ENCODE results near the gene IDI1. TPM values are rescaled to one million over a fixed set of nuclear protein-coding genes. Genes with fewer than 3 reads are reported as not detected.
"Not testable (repeated sequence)": the region's sequence is repeated elsewhere in the genome, so short reads cannot be mapped to it uniquely, and the experiment has no call there.

The IDI1 gene
- total RNA-seq, 1 donor from 2014 or later = 15.6 TPM

DNA sequence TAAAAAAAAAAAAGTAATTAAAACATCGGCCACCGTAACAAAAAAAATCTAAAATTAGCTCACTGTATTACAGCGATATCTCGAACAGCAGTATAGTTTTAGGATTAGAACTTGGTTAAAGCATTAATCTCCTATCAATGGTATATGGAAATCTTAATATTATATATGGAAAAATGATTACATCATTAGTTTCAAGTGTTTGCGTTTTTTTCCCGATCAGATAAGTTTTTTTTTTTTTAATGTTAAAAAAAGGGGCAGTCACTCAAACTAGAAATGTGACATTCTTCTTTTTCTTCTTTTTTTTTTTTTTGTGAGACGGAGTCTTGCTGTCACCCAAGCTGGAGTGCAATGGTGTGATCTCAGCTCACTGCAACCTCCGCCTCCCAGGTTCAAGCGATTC lies 7.4 kb downstream of the IDI1 start:
- DNase-seq = no peak
- Histone ChIP-seq H3K9me3 (replicated peaks) (no peaks in the 10 kb centered on the region), H3K27me3 (ENCODE audit: low read depth) (no peaks in the 10 kb centered on the region), H3K4me3 (no peak overlapping the region), H3K4me1 (peaks cover 36% of the 10 kb centered on the region), H3K27ac (replicated peaks) (no peak overlapping the region), H3K36me3 (peaks cover 56% of the 10 kb centered on the region)
- intact Hi-C loops (cut with micrococcal nuclease) = no loop called here
- TF ChIP-seq, protein P1, sequence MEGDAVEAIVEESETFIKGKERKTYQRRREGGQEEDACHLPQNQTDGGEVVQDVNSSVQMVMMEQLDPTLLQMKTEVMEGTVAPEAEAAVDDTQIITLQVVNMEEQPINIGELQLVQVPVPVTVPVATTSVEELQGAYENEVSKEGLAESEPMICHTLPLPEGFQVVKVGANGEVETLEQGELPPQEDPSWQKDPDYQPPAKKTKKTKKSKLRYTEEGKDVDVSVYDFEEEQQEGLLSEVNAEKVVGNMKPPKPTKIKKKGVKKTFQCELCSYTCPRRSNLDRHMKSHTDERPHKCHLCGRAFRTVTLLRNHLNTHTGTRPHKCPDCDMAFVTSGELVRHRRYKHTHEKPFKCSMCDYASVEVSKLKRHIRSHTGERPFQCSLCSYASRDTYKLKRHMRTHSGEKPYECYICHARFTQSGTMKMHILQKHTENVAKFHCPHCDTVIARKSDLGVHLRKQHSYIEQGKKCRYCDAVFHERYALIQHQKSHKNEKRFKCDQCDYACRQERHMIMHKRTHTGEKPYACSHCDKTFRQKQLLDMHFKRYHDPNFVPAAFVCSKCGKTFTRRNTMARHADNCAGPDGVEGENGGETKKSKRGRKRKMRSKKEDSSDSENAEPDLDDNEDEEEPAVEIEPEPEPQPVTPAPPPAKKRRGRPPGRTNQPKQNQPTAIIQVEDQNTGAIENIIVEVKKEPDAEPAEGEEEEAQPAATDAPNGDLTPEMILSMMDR (IDR thresholded peaks at IDR 0.05; ENCODE audit: borderline replicate concordance) = no peak

DNA sequence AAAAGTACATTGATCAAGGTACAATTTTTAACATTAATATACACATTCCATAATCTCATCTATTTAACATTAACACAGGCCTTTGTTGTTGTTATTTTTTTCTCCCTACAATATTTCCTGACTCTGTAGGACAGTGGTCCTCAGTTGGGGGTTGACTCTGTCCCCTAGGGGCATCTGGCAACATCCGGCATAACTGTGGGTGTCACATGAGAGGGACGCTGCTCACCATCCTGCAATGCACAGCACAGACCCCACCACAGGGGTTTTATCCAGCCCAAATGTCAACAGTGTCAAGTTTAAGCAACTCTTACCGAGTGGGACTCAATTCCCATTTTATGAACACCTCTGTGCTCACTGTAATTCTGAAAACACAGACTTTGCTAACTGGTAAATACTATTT lies 8.8 kb downstream of the IDI1 start:
- Histone ChIP-seq H3K27me3 (ENCODE audit: low read depth) (no peaks in the 10 kb centered on the region), H3K4me3 (no peak overlapping the region), H3K27ac (replicated peaks) (no peak overlapping the region), H3K9me3 (replicated peaks) (no peaks in the 10 kb centered on the region), H3K4me1 (peaks cover 26% of the 10 kb centered on the region), H3K36me3 (peaks cover 60% of the 10 kb centered on the region)
- intact Hi-C loops (cut with micrococcal nuclease) = no loop called here
- DNase-seq = no peak
- TF ChIP-seq, protein P1 (IDR thresholded peaks at IDR 0.05; ENCODE audit: borderline replicate concordance) = no peak

DNA sequence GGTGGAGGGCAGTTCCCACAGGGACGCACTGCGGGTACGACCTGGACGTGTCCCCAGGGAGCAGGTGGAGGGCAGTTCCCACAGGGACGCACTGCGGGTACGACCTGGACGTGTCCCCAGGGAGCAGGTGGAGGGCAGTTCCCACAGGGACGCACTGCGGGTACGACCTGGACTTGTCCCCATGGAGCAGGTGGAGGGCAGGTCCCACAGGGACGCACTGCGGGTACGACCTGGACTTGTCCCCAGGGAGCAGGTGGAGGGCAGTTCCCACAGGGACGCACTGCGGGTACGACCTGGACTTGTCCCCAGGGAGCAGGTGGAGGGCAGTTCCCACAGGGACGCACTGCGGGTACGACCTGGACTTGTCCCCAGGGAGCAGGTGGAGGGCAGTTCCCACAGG lies 10.2 kb downstream of the IDI1 start:
- Histone ChIP-seq H3K4me1 (peaks cover 14% of the 10 kb centered on the region), H3K36me3 (peaks cover 60% of the 10 kb centered on the region)
- H3K27me3 ChIP-seq (ENCODE audit: low read depth); H3K4me3 ChIP-seq; H3K27ac ChIP-seq (replicated peaks); DNase-seq; H3K9me3 ChIP-seq (replicated peaks); intact Hi-C loops (cut with micrococcal nuclease): not testable (repeated sequence)

DNA sequence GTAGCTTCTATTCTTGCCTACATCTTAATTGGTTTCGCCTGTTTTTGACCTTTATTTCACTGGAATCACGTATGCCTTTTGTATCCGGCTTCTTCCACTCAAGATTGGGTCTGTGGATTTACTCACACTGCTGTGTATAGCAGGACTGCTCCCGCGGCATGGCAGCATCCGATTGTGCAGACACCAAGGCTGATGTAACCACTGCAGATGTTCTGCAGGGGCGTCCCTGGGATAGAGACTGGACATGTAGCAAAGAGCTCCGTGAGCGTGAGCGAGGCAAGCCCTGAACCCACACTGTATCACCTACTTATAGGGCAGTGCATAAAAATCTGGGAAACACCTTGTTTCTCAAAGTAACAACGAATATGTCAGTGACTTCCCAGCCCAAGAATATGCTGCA lies 11.8 kb downstream of the IDI1 start:
- Histone ChIP-seq H3K4me1 (peaks cover 5% of the 10 kb centered on the region), H3K36me3 (peaks cover 51% of the 10 kb centered on the region), H3K4me3 (no peak overlapping the region), H3K9me3 (replicated peaks) (no peaks in the 10 kb centered on the region), H3K27ac (replicated peaks) (no peak overlapping the region), H3K27me3 (ENCODE audit: low read depth) (no peaks in the 10 kb centered on the region)
- no peak for DNase-seq
- intact Hi-C loops (cut with micrococcal nuclease) = no loop called here
- TF ChIP-seq, protein P1 (IDR thresholded peaks at IDR 0.05; ENCODE audit: borderline replicate concordance) = no peak

DNA sequence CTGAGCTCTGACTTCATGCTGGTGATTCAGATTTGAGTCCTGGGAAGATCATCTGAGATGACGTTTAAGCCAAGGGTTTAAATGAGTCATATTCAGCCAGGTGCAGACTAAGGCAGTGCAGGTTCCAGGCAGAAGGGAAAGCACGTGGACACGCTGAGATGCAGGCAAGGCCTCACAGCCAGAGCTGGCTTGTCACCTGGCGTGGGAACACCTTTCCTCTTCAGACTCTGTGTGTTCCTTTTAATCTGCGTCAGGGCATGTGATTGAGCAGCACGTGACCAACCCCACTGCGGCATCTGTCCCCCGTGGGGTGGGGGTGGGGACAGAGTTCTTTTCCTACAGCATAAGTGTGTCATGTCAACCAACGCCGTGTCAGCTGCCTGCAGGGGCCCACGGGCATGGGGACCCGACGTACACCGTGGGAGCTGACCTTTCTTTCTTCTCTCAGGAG lies 12.6 kb downstream of the IDI1 start:
- peaks cover 5% of the 10 kb centered on the region for H3K4me1 ChIP-seq
- no peak overlapping the region for H3K27ac ChIP-seq (replicated peaks)
- H3K9me3 ChIP-seq (replicated peaks) = no peaks in the 10 kb centered on the region
- DNase-seq = no peak
- H3K36me3 ChIP-seq = peaks cover 44% of the 10 kb centered on the region
- no peaks in the 10 kb centered on the region for H3K27me3 ChIP-seq (ENCODE audit: low read depth)
- TF ChIP-seq, protein P1 (IDR thresholded peaks at IDR 0.05; ENCODE audit: borderline replicate concordance) = no peak
- H3K4me3 ChIP-seq = no peak overlapping the region
- intact Hi-C loops (cut with micrococcal nuclease) = no loop called here

DNA sequence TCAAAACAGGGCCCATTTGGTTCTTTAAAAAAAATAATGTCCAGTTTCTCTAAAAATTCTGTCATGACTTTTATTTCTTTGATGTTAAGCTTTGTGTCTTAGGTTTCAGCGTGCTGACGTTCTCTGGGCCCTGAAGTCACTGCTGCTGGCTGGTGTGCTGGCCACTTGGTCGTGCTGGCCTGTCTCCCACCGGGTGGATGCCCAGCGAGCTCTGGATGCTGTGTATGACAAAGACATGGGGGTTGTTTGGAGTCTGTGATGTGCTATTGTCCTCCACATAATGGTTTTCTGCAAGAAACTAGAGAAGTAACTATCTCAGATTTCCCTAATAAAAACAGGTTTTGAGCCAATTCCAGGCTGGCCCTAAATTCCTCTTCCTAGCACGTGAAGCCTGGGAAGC lies 13.7 kb downstream of the IDI1 start:
- Histone ChIP-seq H3K27me3 (ENCODE audit: low read depth) (no peaks in the 10 kb centered on the region), H3K36me3 (peaks cover 32% of the 10 kb centered on the region), H3K9me3 (replicated peaks) (no peaks in the 10 kb centered on the region), H3K4me1 (peaks cover 5% of the 10 kb centered on the region), H3K27ac (replicated peaks) (no peak overlapping the region), H3K4me3 (no peak overlapping the region)
- no peak for DNase-seq
- TF ChIP-seq, protein P1 (IDR thresholded peaks at IDR 0.05; ENCODE audit: borderline replicate concordance) = no peak
- intact Hi-C loops (cut with micrococcal nuclease) = no loop called here

Data from left ventricle myocardium inferior (tissue), 1 donor.